Activated gamma-delta T cell treated with anti-CD3 and anti-CD28 coated beads, Interleukin-2, amount 50 U/mL, for 16 hours (primary cell): ENCODE measurements around the gene TCF21.
"Not testable (repeated sequence)": the region's sequence is repeated elsewhere in the genome, so short reads cannot be mapped to it uniquely, and the experiment has no call there.

Experiments used
- DNase-seq: peaks from one replicate; pipeline ENCODE4 v3.0.0-alpha.2; 2020; ENCODE audit warnings: low read depth

TCF21 gene

GRCh38 chr6:133888929-133889556 is at the start of gene TCF21:
TCF21 (plus strand) TSS chr6:133889113; CDS start chr6:133889398, 285 bp downstream.
- no peak for DNase-seq

DNA sequence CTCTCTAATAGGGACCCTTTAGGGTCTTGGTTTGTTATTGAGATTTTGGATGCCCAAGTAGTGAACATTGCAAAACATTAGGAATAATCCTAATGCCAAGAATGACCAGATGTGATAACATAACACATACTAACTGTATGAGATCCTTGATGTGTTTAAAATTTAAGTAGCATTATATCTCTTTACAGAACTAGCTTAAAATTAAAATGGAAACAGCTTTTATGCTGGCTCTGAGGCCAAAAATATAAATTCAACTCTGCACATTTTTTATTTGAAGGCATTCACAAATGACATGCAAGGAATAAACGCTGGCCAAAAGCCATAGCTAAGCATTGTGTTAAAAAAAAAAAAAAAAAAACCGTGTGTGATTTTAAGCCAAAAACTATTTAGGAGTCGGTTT is 47.7 kb upstream of the TCF21 start:
- no peak for DNase-seq

DNA sequence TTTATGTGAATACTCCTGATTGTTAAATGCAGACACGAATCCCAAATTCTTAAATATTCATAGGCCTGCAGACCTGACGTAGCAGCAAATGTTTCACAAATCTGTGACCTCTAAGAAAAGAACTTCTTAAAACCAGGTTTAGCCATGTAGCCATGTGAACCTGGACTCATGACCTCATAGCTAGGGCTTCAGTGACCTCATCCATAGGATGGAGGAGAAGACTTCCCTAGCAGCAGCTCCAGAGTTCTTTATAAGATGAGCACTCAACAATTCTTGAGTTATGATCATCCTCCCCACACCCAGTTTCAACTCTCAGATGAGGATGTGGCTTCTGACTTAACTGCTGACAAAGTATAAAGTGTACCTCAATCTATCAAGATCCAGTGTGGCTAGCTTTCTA is 45.8 kb upstream of the TCF21 start:
- DNase-seq, result no peak

DNA sequence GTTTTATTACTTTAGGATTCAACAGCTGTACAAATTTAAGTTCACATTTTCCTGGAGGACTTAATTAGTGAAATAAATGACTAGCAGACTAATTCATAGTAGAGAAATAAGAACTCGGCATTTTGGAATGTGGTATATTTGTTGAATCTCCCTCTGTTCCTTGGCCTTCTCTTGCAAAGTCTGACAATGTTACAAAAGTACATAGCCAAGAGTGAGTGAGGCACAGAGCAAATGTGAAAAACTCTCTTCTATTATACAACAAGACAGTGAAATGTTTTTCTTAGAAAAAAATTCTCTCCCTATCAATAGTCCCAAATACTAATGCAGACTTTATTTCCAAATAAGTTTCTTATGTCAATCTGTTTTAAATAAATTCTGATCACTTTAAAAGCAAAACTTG is 44.2 kb upstream of the TCF21 start:
- DNase-seq, result no peak

DNA sequence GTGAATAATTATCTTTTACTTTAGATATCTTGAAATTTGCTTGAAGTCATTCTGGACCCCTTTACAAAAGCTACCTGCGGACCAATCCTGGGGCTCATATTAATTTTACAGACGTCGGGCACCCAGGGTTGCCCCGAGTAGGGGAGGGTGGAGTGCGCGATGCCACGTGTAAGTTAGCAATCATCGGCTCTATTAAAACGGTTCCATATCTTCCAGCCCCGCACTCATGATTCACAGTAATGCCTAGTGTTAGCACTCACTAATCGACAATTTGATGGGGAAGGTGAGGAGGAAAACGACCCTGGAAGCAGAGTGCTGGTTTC is 34.9 kb upstream of the TCF21 start:
- DNase-seq, result no peak

DNA sequence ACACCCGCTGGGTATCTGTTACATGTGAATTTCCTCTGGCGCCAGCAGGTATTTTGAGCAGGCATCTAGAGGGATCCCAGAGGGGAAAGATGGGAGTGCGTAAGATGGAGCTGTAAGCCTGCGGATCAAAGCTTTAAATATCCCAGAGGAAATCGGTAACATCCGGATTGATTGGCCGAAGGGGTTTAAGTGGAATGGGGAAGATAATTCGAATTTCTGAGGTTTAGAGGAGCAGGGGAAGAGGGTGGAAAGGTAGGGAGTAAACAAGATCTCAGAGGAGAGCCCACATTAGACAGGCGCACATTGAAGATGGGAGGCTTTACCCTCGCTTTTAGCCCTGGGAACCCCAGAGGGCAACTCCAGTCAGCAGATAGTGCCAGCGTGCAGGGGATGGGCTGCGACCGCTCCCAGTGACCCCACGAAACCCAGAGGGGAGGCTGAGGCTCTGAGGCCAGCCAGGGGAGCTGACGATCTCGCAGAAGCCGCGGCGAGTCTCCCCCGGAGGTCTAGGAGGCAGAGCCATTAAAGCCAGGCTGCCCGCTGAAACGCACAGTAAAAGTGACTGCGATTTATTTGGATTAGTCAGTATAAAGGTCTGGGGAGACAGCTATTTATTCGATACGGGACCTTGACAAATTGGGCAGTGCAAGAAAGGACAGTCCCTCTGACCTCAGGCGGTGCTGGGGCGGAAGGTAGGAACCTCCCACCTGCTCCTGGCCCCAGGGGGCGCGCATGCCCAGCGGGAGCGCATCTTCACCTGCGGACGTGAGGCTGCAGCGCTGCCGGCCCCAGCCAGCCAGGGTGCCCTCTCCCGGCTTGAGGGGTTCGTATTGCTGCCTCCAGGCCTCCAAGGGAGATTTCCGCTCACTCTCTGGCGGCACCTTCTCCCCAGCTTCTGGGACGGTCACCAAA is 34.3 kb upstream of the TCF21 start:
- no peak for DNase-seq

GRCh38 chr6:133855276-133855990 is 33.5 kb upstream of the TCF21 start:
- DNase-seq, result no peak

DNA sequence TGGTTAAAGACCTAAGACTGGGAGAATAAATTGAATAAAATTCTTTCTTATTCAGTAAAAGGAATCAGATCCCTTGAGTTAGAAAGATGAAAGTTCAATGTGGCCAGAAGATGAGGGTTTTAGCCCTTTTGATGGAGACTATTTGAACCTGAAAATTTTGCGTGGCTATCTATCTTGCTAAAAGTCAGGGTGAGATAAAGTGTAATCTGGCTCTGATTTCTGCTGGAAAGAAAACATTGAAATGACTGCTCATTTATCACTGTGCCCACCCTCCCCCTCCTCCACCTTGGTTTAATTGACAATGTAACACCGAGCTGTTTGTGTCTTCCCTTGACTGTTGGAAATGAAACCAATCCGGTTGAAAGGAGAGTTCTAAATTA is 32.9 kb upstream of the TCF21 start:
- no peak for DNase-seq

DNA sequence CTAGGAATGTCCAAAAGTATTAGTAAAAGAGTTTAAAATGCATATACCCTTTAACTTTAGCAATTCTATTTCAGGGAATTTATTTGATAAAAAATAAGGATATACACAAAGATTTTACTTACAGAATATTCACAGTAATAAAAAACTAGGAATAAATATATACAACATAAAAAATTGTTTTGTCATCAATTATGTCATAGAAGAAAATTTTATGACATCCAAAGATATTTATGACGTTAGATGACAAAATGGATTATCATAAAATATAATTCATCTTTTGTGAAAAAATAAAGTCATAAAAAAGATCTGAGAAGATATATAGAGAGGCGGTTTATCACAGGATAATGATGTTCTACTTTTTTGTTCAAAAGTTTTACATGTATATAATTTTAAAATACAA is 32.0 kb upstream of the TCF21 start:
- no peak for DNase-seq

DNA sequence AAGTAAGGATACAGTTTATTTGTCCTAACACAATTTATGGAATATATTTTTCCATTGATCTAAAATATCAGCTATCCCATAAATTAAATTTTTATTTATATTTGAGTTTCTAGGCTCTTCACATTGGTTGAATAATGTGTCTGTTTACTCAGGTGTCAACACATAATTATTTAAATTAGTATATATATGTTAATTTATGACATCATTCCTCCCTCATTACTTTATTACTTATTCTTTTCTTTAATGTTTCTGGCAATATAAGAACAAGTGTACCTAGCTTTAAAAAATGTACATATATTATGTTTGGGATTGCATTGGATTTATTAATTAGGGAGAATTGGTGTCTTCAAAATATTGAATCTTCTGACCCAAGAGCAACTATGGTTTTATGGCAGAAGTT is 31.2 kb upstream of the TCF21 start:
- no peak for DNase-seq

DNA sequence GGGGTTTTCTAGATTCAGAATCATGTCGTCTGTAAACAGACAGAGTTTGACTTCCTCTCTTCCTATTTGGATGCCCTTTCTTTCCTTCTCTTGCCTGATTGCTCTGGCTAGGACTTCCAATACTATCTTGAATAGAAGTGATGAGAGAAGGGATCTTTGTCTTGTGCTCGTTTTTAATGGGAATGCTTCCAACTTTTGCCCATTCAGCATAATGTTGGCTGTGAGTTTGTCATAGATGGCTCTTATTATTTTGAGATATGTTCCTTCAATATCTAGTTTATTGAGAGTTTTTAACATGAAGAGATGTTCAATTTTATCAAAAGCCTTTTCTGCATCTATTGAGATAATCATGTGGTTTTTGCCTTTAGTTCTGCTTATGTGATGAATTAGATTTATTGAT is 27.6 kb upstream of the TCF21 start:
- not testable (repeated sequence) for DNase-seq

GRCh38 chr6:133863228-133863627 is 25.7 kb upstream of the TCF21 start:
- no peak for DNase-seq

- no peak for DNase-seq
These were observed 23.2 kb upstream of the TCF21 start for GRCh38 chr6:133865680-133866079.

GRCh38 chr6:133871131-133871530 is 17.8 kb upstream of the TCF21 start:
- DNase-seq, result no peak

GRCh38 chr6:133873538-133873937 is 15.4 kb upstream of the TCF21 start:
- no peak for DNase-seq

DNA sequence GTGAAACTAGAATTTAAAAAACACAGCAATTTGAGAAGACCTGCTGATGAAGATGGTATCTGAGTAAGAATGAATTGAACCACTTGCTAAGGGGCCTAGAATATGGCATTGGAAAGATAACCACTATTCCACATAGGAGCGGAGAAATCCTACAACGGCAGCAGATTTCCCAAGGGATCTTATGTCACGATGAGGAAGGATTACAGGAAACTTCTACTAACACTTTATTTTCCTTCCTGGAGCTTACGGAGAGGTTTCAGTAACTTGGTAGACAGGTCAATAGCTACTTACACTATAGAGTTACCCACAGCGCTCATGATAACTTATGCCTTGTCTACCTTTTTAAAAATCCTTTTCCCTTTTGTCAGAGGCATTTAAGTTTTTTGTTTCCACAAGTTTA is 11.8 kb upstream of the TCF21 start:
- DNase-seq, result no peak

GRCh38 chr6:133880006-133880405 is 8.9 kb upstream of the TCF21 start:
- no peak for DNase-seq

DNA sequence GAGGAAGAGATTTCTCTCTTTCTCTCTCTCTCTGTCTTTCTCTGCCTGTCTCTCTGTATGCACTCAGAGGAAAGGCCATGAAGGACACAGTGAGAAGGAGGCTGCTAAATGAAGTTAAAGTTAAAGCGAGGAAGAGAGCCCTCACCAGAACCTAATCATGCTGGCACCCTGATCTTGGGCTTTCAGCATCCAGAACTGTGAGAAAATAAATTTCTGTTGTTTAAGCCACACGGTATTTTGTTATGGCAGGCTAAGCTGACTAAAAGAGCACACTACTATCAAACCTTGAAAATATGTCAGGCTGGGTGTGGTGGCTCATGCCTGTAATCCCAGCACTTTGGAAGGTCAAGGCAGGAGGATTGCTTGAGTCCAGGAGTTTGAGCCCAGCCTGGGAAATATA is 8.0 kb upstream of the TCF21 start:
- no peak for DNase-seq

- no peak for DNase-seq
These were observed 2.7 kb upstream of the TCF21 start for GRCh38 chr6:133886104-133886775.

DNA sequence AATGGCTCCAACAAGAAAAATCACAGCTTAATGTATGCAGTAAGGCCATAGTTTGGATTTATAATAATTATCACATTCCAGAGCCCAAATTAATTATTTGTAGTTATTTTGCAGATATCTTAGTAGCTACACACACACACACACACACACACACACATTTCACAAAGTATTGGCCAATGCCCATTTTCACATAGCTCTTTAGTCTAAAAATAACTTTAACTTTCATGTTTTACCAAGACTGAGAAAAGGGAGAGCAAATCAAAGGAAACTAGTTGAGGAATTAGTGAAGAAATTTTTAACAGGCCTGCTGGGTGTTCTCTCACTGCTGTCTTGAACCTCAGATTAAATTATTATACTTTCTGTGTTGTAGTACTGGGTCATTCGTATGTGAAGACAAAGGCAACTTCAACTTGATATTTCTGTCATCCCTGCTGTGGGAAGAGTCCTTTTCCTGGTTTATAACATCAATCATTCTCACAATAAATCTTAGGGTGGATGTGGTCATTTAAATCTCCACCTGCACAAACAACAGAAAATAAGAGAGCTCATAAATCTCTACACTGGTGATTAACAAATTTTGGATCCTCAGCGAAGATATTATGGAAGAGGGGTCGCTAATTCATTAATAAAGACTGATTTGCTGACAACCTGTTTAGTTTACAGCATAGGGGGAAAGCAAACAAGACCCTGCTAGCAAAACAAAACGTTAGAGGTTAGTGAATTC is 1.6 kb upstream of the TCF21 start:
- DNase-seq, result no peak

DNA sequence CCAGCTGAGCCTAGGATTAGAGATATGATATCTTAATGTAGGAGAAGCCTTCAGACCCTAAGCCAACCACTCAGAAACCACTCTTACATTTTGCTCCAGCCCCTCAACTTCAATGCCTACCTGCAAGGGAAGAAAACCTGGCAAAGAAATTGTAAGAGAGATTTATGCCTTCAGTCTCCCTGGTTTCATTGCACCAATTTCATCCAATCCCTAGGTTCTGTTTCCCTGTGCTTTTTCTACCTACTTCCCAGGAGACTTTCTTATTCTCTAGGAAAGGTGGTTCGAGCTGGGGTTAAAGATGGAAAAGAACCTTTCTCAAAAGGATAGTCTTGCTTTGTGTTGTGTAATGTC is 1.1 kb upstream of the TCF21 start:
- DNase-seq, result no peak
